ENCODE results near the gene TRIM14. TPM values are rescaled to one million over a fixed set of nuclear protein-coding genes. Genes with fewer than 3 reads are reported as not detected.
A peak's percentile ranks its signal among the peaks of the same experiment; 100 is the strongest.

TRIM14 gene
- total and polyA plus RNA-seq, 2 of the 13 experiments (the other 11 are each of a cell fraction or from before 2014, with no cell fraction given) = 9.2 to 13.0 TPM

- TF ChIP-seq HES4 (CRISPR knock-in tag; IDR thresholded peaks at IDR 0.05; ENCODE audit: borderline replicate concordance) = no peak
- no peak for TF ChIP-seq TSC22D2 (CRISPR knock-in tag; IDR thresholded peaks at IDR 0.05; ENCODE audit: borderline replicate concordance)
- TF ChIP-seq PHF21A (CRISPR knock-in tag; IDR thresholded peaks at IDR 0.05) = peak; percentile 67
- TF ChIP-seq ZNF292 (CRISPR knock-in tag; IDR thresholded peaks at IDR 0.05; ENCODE audit: borderline replicate concordance, low read depth) = peak; percentile 35; the same call in 1 of the 2 replicates
- TF ChIP-seq ZNF142 (CRISPR knock-in tag; IDR thresholded peaks at IDR 0.05) = no peak
- no peak for TF ChIP-seq ZNF75D (CRISPR knock-in tag; IDR thresholded peaks at IDR 0.05; ENCODE audit: borderline replicate concordance)
- TF ChIP-seq NKX3-1 (CRISPR knock-in tag; IDR thresholded peaks at IDR 0.05) = no peak
- no peak for TF ChIP-seq MYPOP (CRISPR knock-in tag; IDR thresholded peaks at IDR 0.05)
- TF ChIP-seq DRAP1 (CRISPR knock-in tag; IDR thresholded peaks at IDR 0.05) = no peak
- no peak for TF ChIP-seq RFX3 (CRISPR knock-in tag; IDR thresholded peaks at IDR 0.05)
- TF ChIP-seq EEA1 (CRISPR knock-in tag; IDR thresholded peaks at IDR 0.05; ENCODE audit: borderline replicate concordance) = no peak
- no peak for TF ChIP-seq MLX (CRISPR knock-in tag; IDR thresholded peaks at IDR 0.05)
- TF ChIP-seq BCL6 (CRISPR knock-in tag; IDR thresholded peaks at IDR 0.05) = 0 out of 2 replicates have a peak, but pooled peaks have one; percentile 12
- no peak for TF ChIP-seq ZFYVE20 (CRISPR knock-in tag; IDR thresholded peaks at IDR 0.05; ENCODE audit: borderline replicate concordance, low read depth)
- TF ChIP-seq IRX3 (CRISPR knock-in tag; IDR thresholded peaks at IDR 0.05; ENCODE audit: borderline replicate concordance, low read depth) = no peak
- no peak for TF ChIP-seq ZNF609 (CRISPR knock-in tag; IDR thresholded peaks at IDR 0.05; ENCODE audit: borderline replicate concordance)
These were observed 23.3 kb upstream of the TRIM14 start (continued) for GRCh38 chr9:98142182-98142907.

Measured in HepG2 (cell line).